DOHH2 (cell line): Measurements from ENCODE around the gene C1orf35.

Experiments used
- CTCF ChIP-seq: fragments of 200-600 bp; sonication (generic); IDR thresholded peaks from one replicate; pipeline ENCODE4 v1.5.1; 2014; ENCODE audit warnings: antibody characterized with exemption, mild to moderate bottlenecking, low read depth, low read length; ENCODE audit not compliant: poor library complexity, severe bottlenecking
- EZH2phosphoT487 ChIP-seq: fragments of 200-600 bp; sonication (generic); IDR thresholded peaks from 2 replicates; pipeline ENCODE4 v1.6.1; 2017; ENCODE audit warnings: borderline replicate concordance, mild to moderate bottlenecking, antibody characterized with exemption, low read length, moderate library complexity, mixed read lengths

- TF ChIP-seq CTCF = no peak
- TF ChIP-seq EZH2phosphoT487 = no peak
These were observed 39.6 kb downstream of the C1orf35 start for GRCh38 chr1:228063251-228064191.
